ENCODE results near the gene NUDCD2. TPM values are rescaled to one million over a fixed set of nuclear protein-coding genes. Genes with fewer than 3 reads are reported as not detected.

NUDCD2 gene
- polyA plus RNA-seq, 1 of the 3 experiments (the other 2 are of a cell fraction) = 7.8 TPM

- DNase-seq = no peak
- Histone ChIP-seq H3K9ac (no peak overlapping the region), H3F3A (replicated peaks; ENCODE audit: insufficient read depth) (peaks cover 58% of the 10 kb centered on the region), H3K4me1 (ENCODE audit: control insufficient read depth in 1 of 2, insufficient read depth in 2 of 2, low read depth in 1 of 2, low read length in 1 of 2) (peaks cover 7% of the 10 kb centered on the region in 2 experiments; a peak in 3 of 4 replicates), H3K27me3 (ENCODE audit: insufficient read depth) (no peaks in the 10 kb centered on the region), H2AFZ (ENCODE audit: low read depth) (no peak overlapping the region), H3K79me2 (ENCODE audit: insufficient read depth) (peaks cover 28% of the 10 kb centered on the region), H4K20me1 (ENCODE audit: insufficient read depth) (no peaks in the 10 kb centered on the region), H3K9me2 (no peaks in the 10 kb centered on the region), H3K9me3 (no peaks in the 10 kb centered on the region), H3K4me3 (ENCODE audit: low read depth in 2 of 2, low read length in 1 of 2) (no peak overlapping the region), H3K36me3 (replicated peaks in 1 of 2; ENCODE audit: control insufficient read depth in 1 of 2, insufficient read depth in 2 of 2, low read length in 1 of 2) (peaks cover 43 to 60% of the 10 kb centered on the region in 2 experiments), H3K4me2 (no peak overlapping the region; the same call in 1 of the 2 replicates), H3K27ac (ENCODE audit: low read depth in 2 of 2, low read length in 1 of 2) (peak overlapping the region; percentile 15 to 28; a peak in 1 of 4 replicates)
- ChIA-PET POLR2A (no interaction called here), CTCF (no interaction called here)
- peak; percentile 39; the same call in 1 of the 2 replicates for TF ChIP-seq JUND (IDR thresholded peaks at IDR 0.05)
- no peak for TF ChIP-seq FOXM1 (IDR thresholded peaks at IDR 0.05; ENCODE audit: low read depth)
- no peak for TF ChIP-seq CHD2 (IDR thresholded peaks at IDR 0.05; ENCODE audit: low read length, partially characterized antibody)
- TF ChIP-seq, protein P1, sequence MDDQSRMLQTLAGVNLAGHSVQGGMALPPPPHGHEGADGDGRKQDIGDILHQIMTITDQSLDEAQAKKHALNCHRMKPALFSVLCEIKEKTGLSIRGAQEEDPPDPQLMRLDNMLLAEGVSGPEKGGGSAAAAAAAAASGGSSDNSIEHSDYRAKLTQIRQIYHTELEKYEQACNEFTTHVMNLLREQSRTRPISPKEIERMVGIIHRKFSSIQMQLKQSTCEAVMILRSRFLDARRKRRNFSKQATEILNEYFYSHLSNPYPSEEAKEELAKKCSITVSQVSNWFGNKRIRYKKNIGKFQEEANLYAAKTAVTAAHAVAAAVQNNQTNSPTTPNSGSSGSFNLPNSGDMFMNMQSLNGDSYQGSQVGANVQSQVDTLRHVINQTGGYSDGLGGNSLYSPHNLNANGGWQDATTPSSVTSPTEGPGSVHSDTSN (IDR thresholded peaks at IDR 0.05) = no peak
- TF ChIP-seq TAF1 (IDR thresholded peaks at IDR 0.05; ENCODE audit: borderline replicate concordance, low read depth, low read length) = no peak
- TF ChIP-seq NRF1 (IDR thresholded peaks at IDR 0.05; ENCODE audit: low read depth, low read length) = no peak
- TF ChIP-seq, protein P2, sequence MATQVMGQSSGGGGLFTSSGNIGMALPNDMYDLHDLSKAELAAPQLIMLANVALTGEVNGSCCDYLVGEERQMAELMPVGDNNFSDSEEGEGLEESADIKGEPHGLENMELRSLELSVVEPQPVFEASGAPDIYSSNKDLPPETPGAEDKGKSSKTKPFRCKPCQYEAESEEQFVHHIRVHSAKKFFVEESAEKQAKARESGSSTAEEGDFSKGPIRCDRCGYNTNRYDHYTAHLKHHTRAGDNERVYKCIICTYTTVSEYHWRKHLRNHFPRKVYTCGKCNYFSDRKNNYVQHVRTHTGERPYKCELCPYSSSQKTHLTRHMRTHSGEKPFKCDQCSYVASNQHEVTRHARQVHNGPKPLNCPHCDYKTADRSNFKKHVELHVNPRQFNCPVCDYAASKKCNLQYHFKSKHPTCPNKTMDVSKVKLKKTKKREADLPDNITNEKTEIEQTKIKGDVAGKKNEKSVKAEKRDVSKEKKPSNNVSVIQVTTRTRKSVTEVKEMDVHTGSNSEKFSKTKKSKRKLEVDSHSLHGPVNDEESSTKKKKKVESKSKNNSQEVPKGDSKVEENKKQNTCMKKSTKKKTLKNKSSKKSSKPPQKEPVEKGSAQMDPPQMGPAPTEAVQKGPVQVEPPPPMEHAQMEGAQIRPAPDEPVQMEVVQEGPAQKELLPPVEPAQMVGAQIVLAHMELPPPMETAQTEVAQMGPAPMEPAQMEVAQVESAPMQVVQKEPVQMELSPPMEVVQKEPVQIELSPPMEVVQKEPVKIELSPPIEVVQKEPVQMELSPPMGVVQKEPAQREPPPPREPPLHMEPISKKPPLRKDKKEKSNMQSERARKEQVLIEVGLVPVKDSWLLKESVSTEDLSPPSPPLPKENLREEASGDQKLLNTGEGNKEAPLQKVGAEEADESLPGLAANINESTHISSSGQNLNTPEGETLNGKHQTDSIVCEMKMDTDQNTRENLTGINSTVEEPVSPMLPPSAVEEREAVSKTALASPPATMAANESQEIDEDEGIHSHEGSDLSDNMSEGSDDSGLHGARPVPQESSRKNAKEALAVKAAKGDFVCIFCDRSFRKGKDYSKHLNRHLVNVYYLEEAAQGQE (IDR thresholded peaks at IDR 0.05; ENCODE audit: low read depth, low read length) = no peak
- TF ChIP-seq EP300 (IDR thresholded peaks at IDR 0.05; ENCODE audit: borderline replicate concordance in 1 of 2, low read depth in 1 of 2, low read length in 1 of 2) = no peak
- 0 out of 2 replicates have a peak, but pooled peaks have one; percentile 5 for TF ChIP-seq TCF12 (IDR thresholded peaks at IDR 0.05)
- TF ChIP-seq ELF1 (IDR thresholded peaks at IDR 0.05) = no peak
- TF ChIP-seq ZBTB33 (IDR thresholded peaks at IDR 0.05; ENCODE audit: borderline replicate concordance, low read depth) = no peak
- WGBS (ENCODE audit: low lambda C conversion rate) = 60% methylated on average over 1 of the region's 1 CpG
Measured at GRCh38 chr5:163453705-163454104, 6.2 kb downstream of the NUDCD2 start.
